ENCODE measurements around the gene SUPT20H. TPM values are rescaled to one million over a fixed set of nuclear protein-coding genes. Genes with fewer than 3 reads are reported as not detected.

SUPT20H gene
- total and polyA plus RNA-seq, 2 of the 13 experiments (the other 11 are each of a cell fraction or from before 2014, with no cell fraction given) = 35.0 to 63.6 TPM

DNA sequence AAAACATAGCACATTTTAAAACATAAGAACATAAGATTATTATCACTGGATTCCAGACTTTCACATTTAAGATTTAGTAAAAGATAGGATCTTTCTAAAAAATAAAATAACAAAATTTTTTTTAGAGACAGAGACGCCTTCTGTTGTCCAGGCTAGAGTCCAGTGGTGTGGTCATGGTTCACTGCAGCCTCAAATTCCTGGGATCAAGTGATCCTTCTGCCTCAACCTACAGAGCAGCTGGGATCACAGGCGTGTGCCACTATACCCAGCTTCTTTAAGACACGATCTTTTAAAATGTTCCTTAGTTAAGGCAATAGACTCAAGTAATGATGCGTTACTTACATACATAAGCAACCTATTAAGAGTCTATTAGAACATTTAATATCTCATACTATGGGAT is 93.1 kb downstream of the SUPT20H start (continued):
- TF ChIP-seq, protein P1, sequence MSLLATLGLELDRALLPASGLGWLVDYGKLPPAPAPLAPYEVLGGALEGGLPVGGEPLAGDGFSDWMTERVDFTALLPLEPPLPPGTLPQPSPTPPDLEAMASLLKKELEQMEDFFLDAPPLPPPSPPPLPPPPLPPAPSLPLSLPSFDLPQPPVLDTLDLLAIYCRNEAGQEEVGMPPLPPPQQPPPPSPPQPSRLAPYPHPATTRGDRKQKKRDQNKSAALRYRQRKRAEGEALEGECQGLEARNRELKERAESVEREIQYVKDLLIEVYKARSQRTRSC (CRISPR knock-in tag; IDR thresholded peaks at IDR 0.05; ENCODE audit: low read depth) = no peak
- TF ChIP-seq ZBTB20 (CRISPR knock-in tag; IDR thresholded peaks at IDR 0.05; ENCODE audit: borderline replicate concordance, low read depth) = no peak
- TF ChIP-seq ZNF768 (CRISPR knock-in tag; IDR thresholded peaks at IDR 0.05) = no peak
- TF ChIP-seq, protein P2, sequence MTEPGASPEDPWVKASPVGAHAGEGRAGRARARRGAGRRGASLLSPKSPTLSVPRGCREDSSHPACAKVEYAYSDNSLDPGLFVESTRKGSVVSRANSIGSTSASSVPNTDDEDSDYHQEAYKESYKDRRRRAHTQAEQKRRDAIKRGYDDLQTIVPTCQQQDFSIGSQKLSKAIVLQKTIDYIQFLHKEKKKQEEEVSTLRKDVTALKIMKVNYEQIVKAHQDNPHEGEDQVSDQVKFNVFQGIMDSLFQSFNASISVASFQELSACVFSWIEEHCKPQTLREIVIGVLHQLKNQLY (CRISPR knock-in tag; IDR thresholded peaks at IDR 0.05) = no peak
- no peak for TF ChIP-seq ZSCAN12 (CRISPR knock-in tag; IDR thresholded peaks at IDR 0.05)

DNA sequence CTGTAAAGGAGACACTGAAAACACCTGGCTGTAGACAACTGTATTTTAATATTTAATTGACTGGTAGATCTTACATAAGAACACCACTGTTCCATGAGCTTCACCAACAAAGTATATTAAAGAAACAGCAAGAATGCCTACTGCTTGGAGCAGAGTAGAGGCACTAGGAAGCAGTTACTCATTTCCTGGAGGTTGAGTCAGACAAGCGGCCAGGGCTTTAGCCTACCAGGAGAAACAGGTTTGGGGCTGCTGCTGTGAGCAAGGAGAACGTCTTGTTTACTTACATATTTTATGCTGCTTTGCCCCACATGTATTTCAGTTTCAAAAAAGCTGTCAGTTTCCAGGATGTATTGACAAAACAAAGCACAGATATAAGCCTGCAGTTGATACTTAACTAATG is 93.7 kb downstream of the SUPT20H start:
- FAIRE-seq (no peak), DNase-seq (ENCODE audit: low spot score) (no peak), ATAC-seq (no peak)
- no peaks in the 10 kb centered on the region for H3K4me1 ChIP-seq (ENCODE audit: insufficient read depth, low read length)
- no TSS peak for BruUV-seq (replicated peaks)
- no peaks in the 10 kb centered on the region for H3K27me3 ChIP-seq (ENCODE audit: control insufficient read depth in 1 of 2, insufficient read depth in 2 of 2, low read length in 2 of 2)
- no peak overlapping the region for H3K27ac ChIP-seq (ENCODE audit: extremely low read length, insufficient read depth, low read length)
- WGBS (ENCODE audit: low lambda C conversion rate) = 97% methylated on average over 2 of the region's 2 CpGs
- no peaks in the 10 kb centered on the region for H3K79me2 ChIP-seq (ENCODE audit: insufficient read depth, low read length)
- intact Hi-C loops (cut with micrococcal nuclease; ENCODE audit: unreplicated experiment) (no loop called here), in situ Hi-C loops (cut with HindIII; ENCODE audit: extremely low pct_ligation_motif_present, low pct_unique_long_range_greater_than_20kb) (no loop called here)
- H3K4me2 ChIP-seq (ENCODE audit: low read depth, low read length) = no peak overlapping the region
- no peaks in the 10 kb centered on the region for H3K9me3 ChIP-seq (ENCODE audit: low read length)
- no peak overlapping the region for H3K4me3 ChIP-seq (replicated peaks in 1 of 3; ENCODE audit: insufficient read depth in 1 of 3, low read depth in 2 of 3, low read length in 3 of 3)
- POLR2A ChIA-PET = no interaction called here
- peaks cover 12 to 64% of the 10 kb centered on the region in 2 experiments; a peak in 4 of 5 replicates for H3K36me3 ChIP-seq (replicated peaks in 1 of 2; ENCODE audit: control insufficient read depth in 1 of 2, insufficient read depth in 2 of 2, low read length in 2 of 2)
- H3K9ac ChIP-seq (ENCODE audit: insufficient read depth, low read depth, low read length) = no peak overlapping the region
- CTCF ChIA-PET (ENCODE audit: low intra/inter-chr PET ratio, low total read pairs) = no interaction called here
- H2AFZ ChIP-seq (ENCODE audit: low read length) = no peak overlapping the region
- H4K20me1 ChIP-seq (ENCODE audit: insufficient read depth, low read length) = no peaks in the 10 kb centered on the region
- no peak for TF ChIP-seq HDAC1 (CRISPR knock-in tag; IDR thresholded peaks at IDR 0.05)
- TF ChIP-seq, protein P3, sequence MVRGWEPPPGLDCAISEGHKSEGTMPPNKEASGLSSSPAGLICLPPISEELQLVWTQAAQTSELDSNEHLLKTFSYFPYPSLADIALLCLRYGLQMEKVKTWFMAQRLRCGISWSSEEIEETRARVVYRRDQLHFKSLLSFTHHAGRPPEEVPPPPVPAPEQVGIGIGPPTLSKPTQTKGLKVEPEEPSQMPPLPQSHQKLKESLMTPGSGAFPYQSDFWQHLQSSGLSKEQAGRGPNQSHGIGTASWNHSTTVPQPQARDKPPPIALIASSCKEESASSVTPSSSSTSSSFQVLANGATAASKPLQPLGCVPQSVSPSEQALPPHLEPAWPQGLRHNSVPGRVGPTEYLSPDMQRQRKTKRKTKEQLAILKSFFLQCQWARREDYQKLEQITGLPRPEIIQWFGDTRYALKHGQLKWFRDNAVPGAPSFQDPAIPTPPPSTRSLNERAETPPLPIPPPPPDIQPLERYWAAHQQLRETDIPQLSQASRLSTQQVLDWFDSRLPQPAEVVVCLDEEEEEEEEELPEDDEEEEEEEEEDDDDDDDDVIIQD (CRISPR knock-in tag; IDR thresholded peaks at IDR 0.05; ENCODE audit: low read depth) = no peak
- no peak for TF ChIP-seq ZNF788 (CRISPR knock-in tag; IDR thresholded peaks at IDR 0.05; ENCODE audit: borderline replicate concordance)
- no peak for TF ChIP-seq JARID2 (CRISPR knock-in tag; IDR thresholded peaks at IDR 0.05; ENCODE audit: insufficient replicate concordance)
- TF ChIP-seq ZNF232 (CRISPR knock-in tag; IDR thresholded peaks at IDR 0.05; ENCODE audit: borderline replicate concordance) = no peak
- TF ChIP-seq PHF20 (CRISPR knock-in tag; IDR thresholded peaks at IDR 0.05) = no peak
- TF ChIP-seq ZNF430 (CRISPR knock-in tag; IDR thresholded peaks at IDR 0.05) = no peak
- TF ChIP-seq, protein P4, sequence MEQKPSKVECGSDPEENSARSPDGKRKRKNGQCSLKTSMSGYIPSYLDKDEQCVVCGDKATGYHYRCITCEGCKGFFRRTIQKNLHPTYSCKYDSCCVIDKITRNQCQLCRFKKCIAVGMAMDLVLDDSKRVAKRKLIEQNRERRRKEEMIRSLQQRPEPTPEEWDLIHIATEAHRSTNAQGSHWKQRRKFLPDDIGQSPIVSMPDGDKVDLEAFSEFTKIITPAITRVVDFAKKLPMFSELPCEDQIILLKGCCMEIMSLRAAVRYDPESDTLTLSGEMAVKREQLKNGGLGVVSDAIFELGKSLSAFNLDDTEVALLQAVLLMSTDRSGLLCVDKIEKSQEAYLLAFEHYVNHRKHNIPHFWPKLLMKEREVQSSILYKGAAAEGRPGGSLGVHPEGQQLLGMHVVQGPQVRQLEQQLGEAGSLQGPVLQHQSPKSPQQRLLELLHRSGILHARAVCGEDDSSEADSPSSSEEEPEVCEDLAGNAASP (CRISPR knock-in tag; IDR thresholded peaks at IDR 0.05; ENCODE audit: borderline replicate concordance) = no peak
- no peak for TF ChIP-seq FOSL2 (CRISPR knock-in tag; IDR thresholded peaks at IDR 0.05)
- TF ChIP-seq, protein P5, sequence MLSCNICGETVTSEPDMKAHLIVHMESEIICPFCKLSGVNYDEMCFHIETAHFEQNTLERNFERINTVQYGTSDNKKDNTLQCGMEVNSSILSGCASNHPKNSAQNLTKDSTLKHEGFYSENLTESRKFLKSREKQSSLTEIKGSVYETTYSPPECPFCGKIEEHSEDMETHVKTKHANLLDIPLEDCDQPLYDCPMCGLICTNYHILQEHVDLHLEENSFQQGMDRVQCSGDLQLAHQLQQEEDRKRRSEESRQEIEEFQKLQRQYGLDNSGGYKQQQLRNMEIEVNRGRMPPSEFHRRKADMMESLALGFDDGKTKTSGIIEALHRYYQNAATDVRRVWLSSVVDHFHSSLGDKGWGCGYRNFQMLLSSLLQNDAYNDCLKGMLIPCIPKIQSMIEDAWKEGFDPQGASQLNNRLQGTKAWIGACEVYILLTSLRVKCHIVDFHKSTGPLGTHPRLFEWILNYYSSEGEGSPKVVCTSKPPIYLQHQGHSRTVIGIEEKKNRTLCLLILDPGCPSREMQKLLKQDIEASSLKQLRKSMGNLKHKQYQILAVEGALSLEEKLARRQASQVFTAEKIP (CRISPR knock-in tag; IDR thresholded peaks at IDR 0.05; ENCODE audit: borderline replicate concordance) = no peak
- TF ChIP-seq ZNF572 (CRISPR knock-in tag; IDR thresholded peaks at IDR 0.05) = no peak
- TF ChIP-seq, protein P6, sequence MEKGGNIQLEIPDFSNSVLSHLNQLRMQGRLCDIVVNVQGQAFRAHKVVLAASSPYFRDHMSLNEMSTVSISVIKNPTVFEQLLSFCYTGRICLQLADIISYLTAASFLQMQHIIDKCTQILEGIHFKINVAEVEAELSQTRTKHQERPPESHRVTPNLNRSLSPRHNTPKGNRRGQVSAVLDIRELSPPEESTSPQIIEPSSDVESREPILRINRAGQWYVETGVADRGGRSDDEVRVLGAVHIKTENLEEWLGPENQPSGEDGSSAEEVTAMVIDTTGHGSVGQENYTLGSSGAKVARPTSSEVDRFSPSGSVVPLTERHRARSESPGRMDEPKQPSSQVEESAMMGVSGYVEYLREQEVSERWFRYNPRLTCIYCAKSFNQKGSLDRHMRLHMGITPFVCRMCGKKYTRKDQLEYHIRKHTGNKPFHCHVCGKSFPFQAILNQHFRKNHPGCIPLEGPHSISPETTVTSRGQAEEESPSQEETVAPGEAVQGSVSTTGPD (CRISPR knock-in tag; IDR thresholded peaks at IDR 0.05) = no peak
